Inflammatory macrophage (primary cell): Measurements from ENCODE around the gene ANAPC15.

ENCODE experiments used
- DNase-seq, 2 donors: peaks; one replicate each; pipeline ENCODE4 v3.0.0-alpha.2; 2020 to 2022

ANAPC15 gene

GRCh38 chr11:72084965-72085364 is 27.5 kb downstream of the ANAPC15 start:
- DNase-seq = no peak

GRCh38 chr11:72084076-72084475 is 28.4 kb downstream of the ANAPC15 start:
- DNase-seq = no peak

- DNase-seq = no peak
These were observed 29.1 kb downstream of the ANAPC15 start for GRCh38 chr11:72083414-72083813.

GRCh38 chr11:72081821-72082453 is 30.6 kb downstream of the ANAPC15 start:
- DNase-seq = no peak

- no peak for DNase-seq
These were observed 31.3 kb downstream of the ANAPC15 start for GRCh38 chr11:72081184-72081644.

GRCh38 chr11:72080326-72081183 is 31.9 kb downstream of the ANAPC15 start, which contains the start of the genes LRRC51 and NUMA1:
Gene LRRC51 (plus strand): TSS chr11:72080850. CDS start chr11:72089084, 8,234 bp downstream.
Gene NUMA1 (minus strand): TSS chr11:72080542. CDS start chr11:72035943, 44,599 bp downstream.
- peak; percentile 100 for DNase-seq

- DNase-seq = no peak
These were observed 32.6 kb downstream of the ANAPC15 start for GRCh38 chr11:72079819-72080325.

- DNase-seq = no peak
These were observed 34.0 kb downstream of the ANAPC15 start for GRCh38 chr11:72078477-72078876.

- DNase-seq = no peak
These were observed 36.7 kb downstream of the ANAPC15 start for GRCh38 chr11:72075756-72076155.

- DNase-seq = peak; percentile 75 to 80
These were observed 37.4 kb downstream of the ANAPC15 start for GRCh38 chr11:72075109-72075508.

- peak in 1 of 2 donors; percentile 36 for DNase-seq
These were observed 40.1 kb downstream of the ANAPC15 start for GRCh38 chr11:72072348-72072747.

GRCh38 chr11:72070491-72070890 is 42.0 kb downstream of the ANAPC15 start:
- no peak for DNase-seq

- peak; percentile 93 to 98 for DNase-seq
These were observed 42.7 kb downstream of the ANAPC15 start for GRCh38 chr11:72069787-72070251.

- DNase-seq = peak; percentile 53 to 71
These were observed 43.3 kb downstream of the ANAPC15 start for GRCh38 chr11:72069200-72069599.

GRCh38 chr11:72067676-72068075 is 44.8 kb downstream of the ANAPC15 start:
- no peak for DNase-seq

GRCh38 chr11:72067266-72067665 is 45.2 kb downstream of the ANAPC15 start:
- no peak for DNase-seq

- DNase-seq = no peak
These were observed 45.6 kb downstream of the ANAPC15 start for GRCh38 chr11:72066855-72067254.

GRCh38 chr11:72061739-72062396 is 50.6 kb downstream of the ANAPC15 start:
- DNase-seq = no peak
